NCI-H1092 (cell line): Measurements from ENCODE around the gene TPCN1.

Experiments
- DNase-seq: peaks from one replicate; lab custom pipeline; 2025; lab: John Stamatoyannopoulos, UW

The TPCN1 gene

DNA sequence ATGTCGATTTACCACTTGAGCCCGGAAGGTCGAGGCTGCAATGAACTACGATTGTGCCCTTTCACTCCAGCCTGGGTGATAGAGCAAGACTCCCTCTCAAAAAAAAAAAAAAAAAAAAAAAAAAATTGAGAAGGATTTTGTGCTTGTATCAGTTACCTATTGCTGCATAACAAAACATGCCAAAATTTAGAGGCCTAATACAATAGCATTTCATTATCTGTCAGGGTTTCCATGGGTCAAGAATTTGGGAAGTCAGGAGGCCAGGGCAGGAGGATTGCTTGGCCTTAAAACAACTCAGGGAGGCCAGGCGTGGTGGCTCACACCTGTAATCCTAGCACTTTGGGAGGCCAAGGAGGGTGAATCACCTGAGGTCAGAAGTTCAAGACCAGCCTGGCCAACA, 118.3 kb downstream of the TPCN1 start:
- DNase-seq = no peak

DNA sequence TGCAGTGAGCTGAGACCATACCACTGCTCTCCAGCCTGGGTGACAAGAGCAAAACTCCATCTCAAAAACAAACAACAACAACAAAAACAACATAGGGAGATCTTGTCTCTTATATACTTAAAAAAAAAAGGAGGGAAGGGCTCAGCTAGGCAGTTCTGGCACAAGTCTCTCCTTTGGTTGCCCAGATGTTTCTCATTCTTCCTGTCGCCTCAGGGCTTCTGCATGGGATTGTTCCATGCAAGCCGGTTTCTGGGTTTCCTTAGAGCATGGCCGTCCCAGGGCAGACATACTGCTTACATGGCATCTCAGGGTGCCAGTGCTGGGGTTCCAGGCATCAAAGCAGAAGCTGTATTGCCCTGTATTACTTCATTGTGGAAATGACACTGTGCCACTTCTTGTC, 118.8 kb downstream of the TPCN1 start:
- DNase-seq = no peak

DNA sequence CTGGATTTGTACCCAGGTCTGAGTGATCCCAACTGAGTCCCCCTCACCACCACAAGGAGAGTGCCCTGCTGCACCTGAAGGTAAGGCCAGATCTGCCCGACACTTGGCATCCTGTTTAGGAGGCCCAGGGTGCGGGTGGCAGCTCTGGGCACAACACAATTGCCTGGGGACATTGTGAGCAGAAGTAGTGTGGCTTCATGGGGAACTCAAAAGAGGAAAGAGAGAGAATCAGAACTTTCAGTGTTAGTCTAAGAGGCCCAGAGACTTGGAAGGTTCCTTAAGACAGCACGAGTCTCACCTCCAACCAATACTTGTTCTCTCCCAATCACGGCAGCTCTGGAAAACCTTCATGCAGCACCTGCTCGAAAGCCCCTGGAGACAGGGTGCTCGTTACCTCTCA, 120.3 kb downstream of the TPCN1 start:
- DNase-seq = no peak

DNA sequence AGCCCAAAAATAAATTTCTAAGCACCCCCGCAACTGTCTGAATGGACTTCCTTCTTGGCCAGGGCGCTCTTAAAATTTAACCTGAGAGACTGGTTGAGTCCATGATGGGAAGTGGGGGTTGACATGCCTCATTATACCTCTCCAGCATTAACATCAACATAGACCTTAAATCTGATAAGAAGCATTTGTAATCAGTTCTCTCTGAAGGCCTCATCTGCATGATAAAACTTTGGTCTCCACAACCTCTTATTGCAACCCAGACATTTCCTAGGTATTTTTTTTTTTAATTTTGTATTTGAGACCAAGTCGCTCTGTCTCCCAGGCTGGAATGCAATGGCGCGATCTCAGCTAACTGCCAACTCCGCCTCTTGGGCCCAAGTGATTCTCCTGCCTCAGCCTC, 124.1 kb downstream of the TPCN1 start:
- DNase-seq = no peak

- DNase-seq = no peak
Observed at GRCh38 chr12:113346353-113346752, 125.1 kb downstream of the TPCN1 start.

DNA sequence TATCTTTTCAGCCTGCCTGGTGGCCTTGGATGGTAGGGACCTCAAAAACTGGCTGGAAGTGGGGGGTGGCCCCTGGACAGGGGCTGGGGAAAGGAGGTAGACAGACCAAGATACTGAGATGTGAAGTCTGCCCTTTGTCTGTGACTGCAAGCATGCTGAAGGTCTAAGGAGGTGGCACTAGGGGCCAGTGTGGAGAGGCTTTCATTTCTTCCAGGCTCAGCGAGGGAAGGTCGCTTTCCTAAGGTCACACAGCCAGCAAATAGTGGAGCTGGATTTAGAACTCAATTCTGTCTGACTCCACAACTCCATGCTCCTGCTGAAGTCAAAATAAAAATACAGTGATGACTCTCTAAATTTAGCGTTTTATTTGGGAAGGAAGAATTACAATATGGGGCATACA, 125.8 kb downstream of the TPCN1 start:
- no peak for DNase-seq

DNA sequence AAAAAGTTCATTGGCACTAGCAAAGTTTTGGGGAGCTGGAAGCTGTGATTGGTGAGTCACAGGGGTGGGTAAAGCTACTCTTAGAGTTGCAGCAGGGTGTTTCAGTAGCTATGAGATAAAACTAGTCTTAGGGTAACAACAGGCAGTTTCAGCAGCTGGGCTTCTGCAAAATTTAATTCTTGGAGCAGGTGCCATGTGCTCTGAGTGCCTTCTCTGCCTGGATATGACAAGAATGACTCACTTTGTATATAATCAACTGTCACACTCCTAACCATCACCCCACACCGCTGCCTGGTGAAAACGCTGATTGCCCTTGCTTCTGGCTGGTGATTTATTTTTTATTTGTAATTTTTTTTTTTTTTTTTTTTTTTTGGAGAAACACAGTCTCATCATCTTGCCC, 126.6 kb downstream of the TPCN1 start:
- DNase-seq = no peak
